Peyer's patch (tissue), 4 donors: ENCODE data around the gene PRMT7. TPM values are rescaled to one million over a fixed set of nuclear protein-coding genes. Genes with fewer than 3 reads are reported as not detected.

Experiments
- DNase-seq, 3 donors: peaks; one replicate each; pipeline ENCODE4 v3.0.0-alpha.2; 2017 to 2019
- H3K27ac ChIP-seq, 4 donors: fragments of 200-600 bp; sonication (generic); one replicate each; pipeline ENCODE4 v1.5.1; 2016 to 2019
- H3K27me3 ChIP-seq, 2 donors: fragments of 200-600 bp; sonication (generic); one replicate each; pipeline ENCODE4 v1.5.1; 2019
- H3K36me3 ChIP-seq, 3 donors: fragments of 200-600 bp; sonication (generic); one replicate each; pipeline ENCODE4 v1.5.1; 2016 to 2019
- H3K4me1 ChIP-seq, 4 donors: fragments of 200-600 bp; sonication (generic); one replicate each; pipeline ENCODE4 v1.5.1; 2016 to 2019
- H3K4me3 ChIP-seq, 4 donors: fragments of 200-600 bp; sonication (generic); 1 replicate in 3 of 4; 2 replicates in 1 of 4; pipeline ENCODE4 v1.5.1; 2016 to 2019; ENCODE audit warnings: mild to moderate bottlenecking in 1 of 4
- H3K9me3 ChIP-seq, 4 donors: fragments of 200-600 bp; sonication (generic); one replicate each; pipeline ENCODE4 v1.5.1; 2016 to 2019; ENCODE audit warnings: mild to moderate bottlenecking in 1 of 4
- POLR2A ChIP-seq, 2 donors: fragments of 450-650 bp; IDR thresholded peaks; one replicate each; pipeline ENCODE4 v1.5.1; 2017; ENCODE audit warnings: antibody characterized with exemption in 2 of 2, mild to moderate bottlenecking in 2 of 2, moderate library complexity in 2 of 2
- total RNA-seq, 4 donors: library from RNA; depleted of rRNA; stranded (reverse); fragments of >200 nt; gene quantifications; one replicate each; pipeline ENCODE4 v1.1.0, GENCODE V29; 2016
- TF ChIP-seq, protein P1 (sequence below), 6 experiments: fragments of 450-650 bp in 4 of 6; fragments of 200-600 bp in 2 of 6; sonication (generic) in 1 of 6; IDR thresholded peaks; one replicate each; pipeline ENCODE4 v1.5.1; 2017 to 2019; ENCODE audit warnings: antibody characterized with exemption in 6 of 6, mild to moderate bottlenecking in 3 of 6, moderate library complexity in 1 of 6

Gene PRMT7
- total RNA-seq, 4 donors from 2014 or later, result 36.6 to 145 (median 65.0) TPM

- Histone ChIP-seq H3K4me1 (no peaks in the 10 kb centered on the region), H3K9me3 (no peaks in the 10 kb centered on the region), H3K4me3 (no peak overlapping the region), H3K36me3 (peaks cover 0 to 86% (median 0%) of the 10 kb centered on the region in 3 donors), H3K27ac (no peak overlapping the region), H3K27me3 (no peaks in the 10 kb centered on the region)
- no peak for TF ChIP-seq POLR2A (IDR thresholded peaks at IDR 0.05)
- TF ChIP-seq, protein P1, sequence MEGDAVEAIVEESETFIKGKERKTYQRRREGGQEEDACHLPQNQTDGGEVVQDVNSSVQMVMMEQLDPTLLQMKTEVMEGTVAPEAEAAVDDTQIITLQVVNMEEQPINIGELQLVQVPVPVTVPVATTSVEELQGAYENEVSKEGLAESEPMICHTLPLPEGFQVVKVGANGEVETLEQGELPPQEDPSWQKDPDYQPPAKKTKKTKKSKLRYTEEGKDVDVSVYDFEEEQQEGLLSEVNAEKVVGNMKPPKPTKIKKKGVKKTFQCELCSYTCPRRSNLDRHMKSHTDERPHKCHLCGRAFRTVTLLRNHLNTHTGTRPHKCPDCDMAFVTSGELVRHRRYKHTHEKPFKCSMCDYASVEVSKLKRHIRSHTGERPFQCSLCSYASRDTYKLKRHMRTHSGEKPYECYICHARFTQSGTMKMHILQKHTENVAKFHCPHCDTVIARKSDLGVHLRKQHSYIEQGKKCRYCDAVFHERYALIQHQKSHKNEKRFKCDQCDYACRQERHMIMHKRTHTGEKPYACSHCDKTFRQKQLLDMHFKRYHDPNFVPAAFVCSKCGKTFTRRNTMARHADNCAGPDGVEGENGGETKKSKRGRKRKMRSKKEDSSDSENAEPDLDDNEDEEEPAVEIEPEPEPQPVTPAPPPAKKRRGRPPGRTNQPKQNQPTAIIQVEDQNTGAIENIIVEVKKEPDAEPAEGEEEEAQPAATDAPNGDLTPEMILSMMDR (IDR thresholded peaks at IDR 0.05), result no peak
- no peak for DNase-seq
These were observed 31.8 kb downstream of the PRMT7 start for GRCh38 chr16:68342620-68343019.

- Histone ChIP-seq H3K4me3 (no peak overlapping the region), H3K27me3 (no peaks in the 10 kb centered on the region), H3K36me3 (peaks cover 0 to 86% (median 0%) of the 10 kb centered on the region in 3 donors), H3K9me3 (no peaks in the 10 kb centered on the region), H3K4me1 (no peaks in the 10 kb centered on the region), H3K27ac (no peak overlapping the region)
- TF ChIP-seq POLR2A (IDR thresholded peaks at IDR 0.05), result no peak
- TF ChIP-seq, protein P1 (IDR thresholded peaks at IDR 0.05), result no peak
- DNase-seq, result no peak
These were observed 32.3 kb downstream of the PRMT7 start for GRCh38 chr16:68343137-68343536.

- peaks cover 0 to 84% (median 0%) of the 10 kb centered on the region in 3 donors for H3K36me3 ChIP-seq
- H3K4me1 ChIP-seq, result no peaks in the 10 kb centered on the region
- H3K4me3 ChIP-seq, result no peak overlapping the region
- TF ChIP-seq, protein P1 (IDR thresholded peaks at IDR 0.05), result no peak
- TF ChIP-seq POLR2A (IDR thresholded peaks at IDR 0.05), result no peak
- no peak for DNase-seq
- H3K27me3 ChIP-seq, result no peaks in the 10 kb centered on the region
- no peak overlapping the region for H3K27ac ChIP-seq
- no peaks in the 10 kb centered on the region for H3K9me3 ChIP-seq
These were observed 33.4 kb downstream of the PRMT7 start for GRCh38 chr16:68344252-68344651.

DNA sequence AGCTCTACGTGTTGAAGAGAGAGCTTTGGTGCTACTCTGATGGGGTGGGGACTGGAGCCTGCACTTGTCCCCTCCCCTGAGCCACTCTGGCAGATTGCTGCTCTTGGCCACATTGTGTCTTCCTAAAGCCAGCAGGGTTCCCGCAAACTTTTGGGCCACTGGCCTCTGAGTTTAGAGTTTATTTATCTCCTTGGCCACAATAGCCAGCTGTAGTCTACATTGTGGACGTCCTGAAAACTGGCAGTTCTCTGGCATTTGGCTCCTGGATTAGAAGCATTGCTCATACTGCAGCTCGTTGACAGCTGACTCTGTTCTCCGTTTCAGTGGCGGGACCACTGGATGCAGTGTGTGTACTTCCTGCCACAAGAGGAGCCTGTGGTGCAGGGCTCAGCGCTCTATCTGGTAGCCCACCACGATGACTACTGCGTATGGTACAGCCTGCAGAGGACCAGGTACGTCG lies 34.6 kb downstream of the PRMT7 start:
- H3K4me3 ChIP-seq, result no peak overlapping the region
- TF ChIP-seq POLR2A (IDR thresholded peaks at IDR 0.05), result no peak
- TF ChIP-seq, protein P1 (IDR thresholded peaks at IDR 0.05), result no peak
- H3K9me3 ChIP-seq, result no peaks in the 10 kb centered on the region
- no peak overlapping the region for H3K27ac ChIP-seq
- H3K27me3 ChIP-seq, result no peaks in the 10 kb centered on the region
- no peak for DNase-seq
- H3K4me1 ChIP-seq, result no peaks in the 10 kb centered on the region
- H3K36me3 ChIP-seq, result peaks cover 0 to 81% (median 0%) of the 10 kb centered on the region in 3 donors

DNA sequence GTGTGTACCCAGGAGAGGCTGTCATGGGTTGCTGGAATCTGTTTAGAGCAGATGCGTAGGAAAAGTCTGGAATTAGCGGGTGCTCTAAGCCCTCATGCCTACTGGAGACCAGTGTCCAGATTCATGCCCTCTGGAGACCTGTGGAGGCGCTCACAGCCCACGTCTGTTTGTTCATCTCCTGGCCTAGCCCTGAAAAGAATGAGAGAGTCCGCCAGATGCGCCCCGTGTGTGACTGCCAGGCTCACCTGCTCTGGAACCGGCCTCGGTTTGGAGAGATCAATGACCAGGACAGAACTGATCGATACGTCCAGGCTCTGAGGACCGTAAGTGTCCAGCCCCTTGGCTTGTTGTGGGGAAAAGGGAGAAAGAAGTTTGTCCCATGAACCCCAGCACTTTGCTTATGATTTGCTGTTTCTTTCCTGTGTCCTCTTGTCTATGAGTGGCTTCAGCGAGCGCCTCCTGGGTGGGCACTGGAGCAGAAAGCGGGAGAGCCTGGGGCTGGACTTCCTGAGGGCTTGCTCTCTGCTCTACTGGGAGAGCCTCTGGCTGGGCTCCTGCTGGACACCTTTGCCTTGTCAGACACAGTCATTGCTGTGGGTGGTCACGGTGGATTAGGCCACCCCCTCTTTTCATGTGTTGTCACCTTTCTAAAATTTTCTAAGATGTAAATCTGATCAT lies 35.3 kb downstream of the PRMT7 start:
- Histone ChIP-seq H3K27me3 (no peaks in the 10 kb centered on the region), H3K36me3 (peaks cover 0 to 79% (median 0%) of the 10 kb centered on the region in 3 donors), H3K27ac (no peak overlapping the region), H3K4me1 (no peaks in the 10 kb centered on the region), H3K4me3 (no peak overlapping the region), H3K9me3 (no peaks in the 10 kb centered on the region)
- no peak for DNase-seq
- TF ChIP-seq, protein P1 (IDR thresholded peaks at IDR 0.05), result no peak
- TF ChIP-seq POLR2A (IDR thresholded peaks at IDR 0.05), result no peak
